ENCODE results near the gene GALR3.

GRCh38 chr22:37794376-37794775, 28.8 kb upstream of the GALR3 start:
- TF ChIP-seq CTCF (IDR thresholded peaks at IDR 0.05; ENCODE audit: insufficient read depth, low read depth, low read length), result no peak
- TF ChIP-seq EZH2 (IDR thresholded peaks at IDR 0.05; ENCODE audit: insufficient read depth, low read length), result no peak

Data from astrocyte (in vitro differentiated cells and primary cell).